NCI-H774 (cell line): ENCODE results near the gene PIP5K1C.
"Not testable (repeated sequence)": the region's sequence is repeated elsewhere in the genome, so short reads cannot be mapped to it uniquely, and the experiment has no call there.

Experiments
- DNase-seq: peaks from one replicate; lab custom pipeline; 2025; lab: John Stamatoyannopoulos, UW

The PIP5K1C gene

GRCh38 chr19:3661284-3662238 lies 38.7 kb downstream of the PIP5K1C start:
- DNase-seq, result no peak

- DNase-seq, result no peak
Measured at GRCh38 chr19:3660493-3661219, 39.6 kb downstream of the PIP5K1C start.

- DNase-seq, result no peak
Measured at GRCh38 chr19:3659746-3660112, 40.5 kb downstream of the PIP5K1C start.

GRCh38 chr19:3658870-3659745 lies 41.2 kb downstream of the PIP5K1C start:
- no peak for DNase-seq

GRCh38 chr19:3658004-3658869 lies 42.0 kb downstream of the PIP5K1C start:
- no peak for DNase-seq

- no peak for DNase-seq
Measured at GRCh38 chr19:3657395-3657769, 42.9 kb downstream of the PIP5K1C start.

- DNase-seq, result no peak
Measured at GRCh38 chr19:3656747-3657394, 43.4 kb downstream of the PIP5K1C start.

- no peak for DNase-seq
Measured at GRCh38 chr19:3656073-3656746, 44.1 kb downstream of the PIP5K1C start.

- DNase-seq, result no peak
Measured at GRCh38 chr19:3655402-3656072, 44.7 kb downstream of the PIP5K1C start.

GRCh38 chr19:3653865-3654513 lies 46.3 kb downstream of the PIP5K1C start:
- no peak for DNase-seq

- DNase-seq, result no peak
Measured at GRCh38 chr19:3653081-3653795, 47.0 kb downstream of the PIP5K1C start.

- no peak for DNase-seq
Measured at GRCh38 chr19:3652422-3652821, 47.8 kb downstream of the PIP5K1C start.

- DNase-seq, result no peak
Measured at GRCh38 chr19:3651684-3652083, 48.6 kb downstream of the PIP5K1C start.

GRCh38 chr19:3649888-3650287 lies 50.4 kb downstream of the PIP5K1C start:
- DNase-seq, result no peak

- DNase-seq, result no peak
Measured at GRCh38 chr19:3648037-3648905, 52.0 kb downstream of the PIP5K1C start.

GRCh38 chr19:3647102-3647501 lies 53.2 kb downstream of the PIP5K1C start:
- not testable (repeated sequence) for DNase-seq

- DNase-seq, result no peak
Measured at GRCh38 chr19:3646336-3647092, 53.8 kb downstream of the PIP5K1C start.
